HG02840 (cell line): ENCODE measurements around the gene EHMT1.

Experiments used
- ATAC-seq: cut with Tn5 transposase; IDR thresholded peaks from one replicate; pipeline ENCODE4 v1.9.1; 2021; ENCODE audit warnings: mild to moderate bottlenecking, moderate library complexity, moderate number of reproducible peaks; ENCODE audit not compliant: unreplicated experiment, low FRiP score

EHMT1 gene

DNA sequence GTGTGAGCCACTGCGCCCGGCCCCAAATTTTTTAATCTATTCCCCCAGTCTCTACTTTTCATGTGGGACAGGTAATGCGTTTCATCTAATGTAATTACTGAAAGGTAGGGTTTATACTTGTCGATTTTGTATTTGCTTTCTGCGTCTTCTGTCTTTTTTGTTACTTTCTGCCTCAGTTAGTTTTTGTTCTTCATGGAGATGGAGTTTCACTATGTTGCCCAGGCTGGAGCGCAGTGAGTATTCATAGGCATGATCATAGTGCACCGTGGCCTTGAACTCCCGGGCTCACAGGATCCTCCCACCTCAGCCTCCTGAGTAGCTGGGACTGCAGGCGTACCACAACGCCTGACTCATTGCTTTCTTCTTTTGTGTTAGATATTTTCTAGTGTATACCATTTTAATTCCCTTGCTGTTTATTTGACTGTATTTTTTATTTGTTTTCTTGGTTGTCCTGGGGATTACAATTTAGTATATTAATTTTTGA is 23.4 kb downstream of the EHMT1 start:
- ATAC-seq, result no peak

GRCh38 chr9:137642892-137643291 is 24.1 kb downstream of the EHMT1 start:
- ATAC-seq, result no peak

GRCh38 chr9:137643921-137644320 is 25.1 kb downstream of the EHMT1 start:
- no peak for ATAC-seq

GRCh38 chr9:137645211-137645610 is 26.4 kb downstream of the EHMT1 start:
- no peak for ATAC-seq

DNA sequence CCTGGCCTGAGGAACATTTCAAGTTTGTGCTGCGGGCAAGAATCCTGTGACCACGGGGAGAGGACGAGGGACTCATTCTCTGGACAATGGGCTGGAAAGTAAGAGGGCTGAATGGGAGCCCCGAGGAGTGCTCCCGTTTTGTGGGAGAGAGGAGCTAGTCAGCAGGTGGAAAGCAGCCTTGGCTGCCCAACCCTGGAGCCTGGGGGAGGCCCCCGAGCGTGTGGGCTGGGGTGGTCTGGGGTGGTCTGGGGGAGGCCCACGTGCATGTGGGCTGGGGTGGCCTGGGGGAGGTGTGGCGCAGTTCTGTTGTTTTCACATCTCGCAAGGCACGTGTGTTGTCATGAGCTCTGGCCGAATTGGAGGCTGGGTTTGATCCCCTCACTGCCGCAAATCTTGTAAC is 27.5 kb downstream of the EHMT1 start:
- ATAC-seq, result no peak

DNA sequence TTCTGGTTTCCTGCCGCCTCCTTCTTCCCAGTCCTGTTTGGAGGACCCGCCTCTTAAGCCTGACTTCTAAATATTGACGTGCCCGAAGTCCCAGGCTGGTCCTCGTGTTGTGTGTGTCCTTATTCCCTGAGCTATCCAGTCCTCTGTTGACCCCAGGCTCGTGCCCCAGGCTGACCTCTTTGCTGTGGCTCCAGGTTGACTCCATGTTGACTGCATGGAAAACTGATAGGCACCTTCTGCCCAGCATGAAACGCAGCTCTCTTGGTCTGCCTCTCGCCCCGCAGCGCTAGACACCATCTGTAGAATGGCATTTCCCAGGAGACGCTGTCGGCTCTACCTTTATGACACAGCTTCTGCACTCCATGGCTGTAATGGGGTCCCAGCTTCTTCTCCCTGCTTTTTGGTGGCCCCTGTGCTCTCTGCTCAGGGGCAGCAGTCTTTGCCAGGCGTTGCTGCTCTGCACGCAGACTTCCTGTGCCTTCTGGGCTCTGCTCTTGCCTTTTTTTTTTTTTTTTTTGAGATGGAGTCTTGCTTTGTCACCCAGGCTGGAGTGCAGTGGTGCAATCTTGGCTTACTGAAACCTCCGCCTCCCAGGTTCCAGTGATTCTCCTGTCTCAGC is 28.4 kb downstream of the EHMT1 start:
- ATAC-seq, result no peak

DNA sequence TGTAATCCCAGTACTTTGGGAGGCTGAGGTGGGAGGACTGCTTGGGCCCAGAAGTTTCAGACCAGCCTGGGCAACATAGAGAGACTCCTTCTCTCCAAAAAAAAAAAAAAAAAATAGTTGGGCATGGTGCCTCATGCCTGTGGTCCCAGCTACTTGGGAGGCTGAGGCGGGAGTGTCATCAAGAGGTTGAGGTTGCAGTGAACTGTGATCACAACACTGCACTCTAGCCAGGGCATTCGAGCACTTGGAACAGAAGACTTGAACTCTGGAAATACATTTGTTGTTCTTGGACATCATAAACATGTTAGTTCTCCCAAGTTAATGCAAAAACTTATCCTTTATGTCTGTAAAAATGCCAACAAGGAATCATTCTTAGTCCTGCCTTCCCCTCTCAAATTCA is 29.6 kb downstream of the EHMT1 start:
- no peak for ATAC-seq

GRCh38 chr9:137649553-137649952 is 30.7 kb downstream of the EHMT1 start:
- ATAC-seq, result no peak

- no peak for ATAC-seq
These were observed 31.5 kb downstream of the EHMT1 start for GRCh38 chr9:137650259-137650658.

DNA sequence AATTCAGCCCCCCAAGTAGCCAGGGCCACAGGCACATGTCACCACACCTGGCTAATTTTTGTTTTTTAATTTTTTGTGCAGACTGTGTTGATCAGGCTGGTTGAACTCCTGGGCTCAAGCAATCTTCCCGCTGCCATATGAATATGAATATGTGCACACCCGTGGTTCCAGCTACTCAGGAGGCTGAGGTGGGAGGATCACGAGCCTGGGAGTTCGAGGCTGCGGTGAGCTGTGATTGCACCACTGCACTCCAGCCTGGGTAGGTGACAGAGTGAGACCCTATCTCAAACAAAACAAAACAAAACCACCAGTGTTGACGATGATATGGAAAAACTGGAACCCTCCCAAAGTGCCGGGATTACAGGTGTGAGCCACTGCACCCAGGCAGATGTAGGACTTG is 32.0 kb downstream of the EHMT1 start:
- no peak for ATAC-seq

GRCh38 chr9:137656416-137656815 is 37.6 kb downstream of the EHMT1 start:
- no peak for ATAC-seq

DNA sequence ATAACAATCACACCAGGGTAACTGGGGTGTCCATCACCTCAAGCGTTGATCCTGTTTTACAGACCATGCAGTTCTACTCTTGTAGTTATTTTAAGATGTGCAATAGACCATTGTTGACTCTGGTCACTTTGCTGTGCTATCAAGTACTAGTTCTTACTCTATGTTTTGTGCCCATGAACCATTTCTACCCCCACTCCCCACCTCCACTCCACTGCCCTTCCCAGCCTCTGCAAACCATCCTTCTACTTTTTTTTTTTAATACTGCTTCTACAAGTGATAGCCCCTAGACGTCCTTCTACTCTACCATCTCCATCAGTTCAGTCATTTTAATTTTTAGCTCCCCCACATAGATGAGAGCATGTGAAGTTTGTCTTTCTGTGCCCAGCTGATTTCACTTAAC is 38.8 kb downstream of the EHMT1 start:
- no peak for ATAC-seq

GRCh38 chr9:137658781-137659180 is 40.0 kb downstream of the EHMT1 start:
- no peak for ATAC-seq

DNA sequence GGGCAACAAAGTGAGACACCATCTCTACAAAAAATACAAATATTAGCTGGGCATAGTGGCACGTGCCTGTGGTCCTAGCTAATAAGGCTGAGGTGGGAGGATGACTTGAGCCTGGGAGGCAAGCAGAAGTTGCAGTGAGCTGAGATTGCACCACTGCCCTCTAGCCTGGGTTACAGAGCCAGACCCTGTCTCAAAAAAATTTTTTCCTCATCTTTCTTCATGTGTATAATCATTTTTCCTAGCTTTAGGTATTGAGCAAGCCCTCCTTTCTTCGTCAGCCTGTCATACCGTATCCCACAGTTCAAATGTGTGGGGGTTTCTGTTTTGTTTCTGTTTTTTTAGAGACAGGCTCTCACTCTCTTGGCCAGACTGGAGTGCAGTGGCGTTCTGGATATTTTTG is 41.3 kb downstream of the EHMT1 start:
- ATAC-seq, result no peak

GRCh38 chr9:137663584-137663983 is 44.8 kb downstream of the EHMT1 start:
- ATAC-seq, result no peak

DNA sequence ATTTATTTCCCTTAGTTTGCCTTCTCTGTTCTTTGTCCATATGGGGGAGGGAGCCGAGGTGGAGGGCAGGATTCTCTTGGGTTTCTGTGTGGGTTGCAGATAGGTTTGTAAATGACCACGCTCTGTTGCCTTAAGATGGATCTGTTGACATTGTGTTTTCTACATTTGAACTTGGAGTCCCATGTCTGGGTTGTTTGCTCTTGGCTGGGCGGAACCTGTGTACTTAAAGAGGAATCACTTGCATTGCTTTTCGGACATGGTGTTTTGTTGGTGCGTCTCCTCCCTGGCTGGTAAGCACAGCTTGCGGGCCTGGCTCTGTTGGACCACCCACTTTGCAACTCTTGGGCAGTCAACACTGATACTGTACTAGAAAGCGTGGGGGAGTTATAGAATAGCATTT is 45.9 kb downstream of the EHMT1 start:
- no peak for ATAC-seq

DNA sequence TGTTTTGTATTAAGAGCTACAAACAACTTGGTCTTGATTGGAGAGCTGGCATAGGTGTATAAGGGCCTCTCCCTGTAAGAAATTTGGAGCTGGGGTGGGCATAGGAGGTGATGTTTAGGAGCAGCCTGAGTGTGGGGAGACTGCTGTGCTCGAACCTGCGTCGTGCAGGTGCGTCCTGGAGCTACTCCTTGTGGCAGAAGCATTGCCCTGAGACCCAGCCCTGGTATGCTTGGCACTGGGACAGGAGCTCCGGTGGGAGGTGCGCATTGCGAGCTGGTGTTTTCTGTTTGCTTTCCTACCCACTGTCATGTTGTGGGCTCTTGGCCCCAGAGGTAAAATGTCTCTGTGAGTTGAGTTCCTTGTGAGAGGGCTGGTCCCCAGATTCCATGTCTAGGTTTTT is 46.4 kb downstream of the EHMT1 start:
- ATAC-seq, result no peak

- ATAC-seq, result no peak
These were observed 47.1 kb downstream of the EHMT1 start for GRCh38 chr9:137665697-137666512.

DNA sequence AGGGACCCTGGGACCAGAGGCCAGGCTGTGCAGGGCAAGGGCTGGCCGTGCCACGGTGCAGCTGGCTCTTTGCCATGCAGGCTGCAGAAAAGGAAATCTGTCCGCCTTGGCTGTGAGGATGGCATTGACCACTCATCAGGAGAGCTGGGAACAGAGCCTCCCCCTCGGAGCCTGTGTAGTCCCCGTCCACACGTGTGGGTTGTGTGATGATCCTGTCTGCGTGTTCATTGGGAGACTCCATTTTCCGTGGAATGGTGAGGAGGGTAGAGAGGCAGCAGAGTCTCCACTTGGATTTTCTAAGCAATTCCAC is 47.7 kb downstream of the EHMT1 start:
- ATAC-seq, result no peak

DNA sequence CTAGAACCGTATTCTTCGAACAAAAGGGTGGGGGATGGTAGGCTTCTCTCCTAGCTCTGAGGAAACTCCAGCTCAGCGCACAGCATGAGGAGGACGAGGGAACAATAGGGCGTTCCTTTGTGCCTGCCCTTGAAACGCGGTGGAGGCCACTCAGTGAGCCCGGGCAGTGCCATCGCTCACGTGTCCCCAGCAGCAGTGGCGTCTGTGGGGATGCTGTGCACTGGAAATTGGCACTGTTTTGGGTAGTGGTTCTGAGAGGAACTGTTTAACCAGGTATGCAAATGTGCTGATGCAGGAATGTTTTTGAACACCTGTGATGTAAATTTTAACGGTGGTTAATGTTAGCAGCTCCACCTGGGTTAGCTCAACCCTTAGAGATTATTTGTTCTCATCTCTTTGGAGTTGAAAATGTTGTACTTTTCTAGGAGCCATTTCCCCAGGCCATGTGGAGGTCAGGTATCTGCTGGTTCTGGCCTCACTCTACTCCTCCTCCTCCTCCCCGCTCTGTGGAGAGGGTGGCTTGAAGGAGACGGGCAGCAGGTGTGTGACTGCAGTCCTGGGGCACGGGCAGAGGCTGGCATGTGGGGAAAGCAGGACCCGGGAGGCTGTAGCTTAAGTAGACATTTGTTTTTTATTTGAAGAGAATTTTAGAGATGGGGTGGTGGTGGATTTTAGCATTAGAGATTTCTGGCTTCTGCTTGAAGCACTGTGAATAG is 48.3 kb downstream of the EHMT1 start:
- no peak for ATAC-seq

DNA sequence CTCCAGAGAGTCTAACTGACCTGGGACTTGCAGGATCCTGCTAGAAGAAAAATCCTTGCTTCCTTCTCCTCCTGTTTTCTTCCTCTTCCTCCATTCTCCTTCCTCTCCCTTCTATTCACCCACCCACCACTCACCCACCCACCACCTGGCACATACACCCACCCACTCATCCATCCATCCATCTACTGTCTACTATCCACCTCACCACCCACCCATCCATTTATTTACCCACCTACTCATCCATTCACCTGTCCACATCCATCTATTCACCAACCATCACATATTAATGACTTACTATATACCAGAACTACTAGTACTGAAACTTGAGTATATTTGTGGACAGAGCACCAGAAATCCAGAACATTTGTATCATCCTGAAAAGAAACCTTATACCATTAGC is 49.4 kb downstream of the EHMT1 start:
- no peak for ATAC-seq

- ATAC-seq, result no peak
These were observed 50.5 kb downstream of the EHMT1 start for GRCh38 chr9:137669261-137669672.
